Neural crest cell (in vitro differentiated cells): ENCODE data around the gene CNOT1. TPM values are rescaled to one million over a fixed set of nuclear protein-coding genes. Genes with fewer than 3 reads are reported as not detected.
A peak's percentile ranks its signal among the peaks of the same experiment; 100 is the strongest.
"Not testable (repeated sequence)": the region's sequence is repeated elsewhere in the genome, so short reads cannot be mapped to it uniquely, and the experiment has no call there.

ENCODE experiments used
- DNase-seq: peaks from one replicate; pipeline ENCODE4 v3.0.0; 2021; ENCODE audit warnings: low read depth, mixed read lengths, low spot score
- H3K27ac Mint-ChIP-seq: one replicate; pipeline ENCODE4 v1.8.0; 2021; ENCODE audit warnings: mild to moderate bottlenecking, mixed read lengths; ENCODE audit not compliant: unreplicated experiment
- H3K27me3 Mint-ChIP-seq: 2 replicates; pipeline ENCODE4 v1.8.0; 2021; ENCODE audit warnings: low read depth, mild to moderate bottlenecking, mixed read lengths
- H3K36me3 Mint-ChIP-seq: 2 replicates; pipeline ENCODE4 v1.8.0; 2021; ENCODE audit warnings: low read depth, mild to moderate bottlenecking, mixed read lengths
- H3K4me1 Mint-ChIP-seq: 2 replicates; pipeline ENCODE4 v1.8.0; 2021; ENCODE audit warnings: mixed read lengths
- H3K4me3 Mint-ChIP-seq: one replicate; pipeline ENCODE4 v1.8.0; 2021; ENCODE audit warnings: mild to moderate bottlenecking, mixed read lengths
- H3K9me3 Mint-ChIP-seq: 2 replicates; pipeline ENCODE4 v1.8.0; 2021; ENCODE audit warnings: mixed read lengths
- total RNA-seq: library from RNA; stranded (reverse); gene quantifications from 2 replicates; pipeline ENCODE4 v1.2.1, GENCODE V29; 2021
- TF ChIP-seq, protein P1 (sequence below): fragments of 200-600 bp; sonication (generic); conservative IDR thresholded peaks from 2 replicates; pipeline ENCODE4 v1.5.0; 2021; ENCODE audit warnings: antibody characterized with exemption, mild to moderate bottlenecking

CNOT1 gene
- total RNA-seq, 1 donor from 2014 or later: 254 TPM

DNA sequence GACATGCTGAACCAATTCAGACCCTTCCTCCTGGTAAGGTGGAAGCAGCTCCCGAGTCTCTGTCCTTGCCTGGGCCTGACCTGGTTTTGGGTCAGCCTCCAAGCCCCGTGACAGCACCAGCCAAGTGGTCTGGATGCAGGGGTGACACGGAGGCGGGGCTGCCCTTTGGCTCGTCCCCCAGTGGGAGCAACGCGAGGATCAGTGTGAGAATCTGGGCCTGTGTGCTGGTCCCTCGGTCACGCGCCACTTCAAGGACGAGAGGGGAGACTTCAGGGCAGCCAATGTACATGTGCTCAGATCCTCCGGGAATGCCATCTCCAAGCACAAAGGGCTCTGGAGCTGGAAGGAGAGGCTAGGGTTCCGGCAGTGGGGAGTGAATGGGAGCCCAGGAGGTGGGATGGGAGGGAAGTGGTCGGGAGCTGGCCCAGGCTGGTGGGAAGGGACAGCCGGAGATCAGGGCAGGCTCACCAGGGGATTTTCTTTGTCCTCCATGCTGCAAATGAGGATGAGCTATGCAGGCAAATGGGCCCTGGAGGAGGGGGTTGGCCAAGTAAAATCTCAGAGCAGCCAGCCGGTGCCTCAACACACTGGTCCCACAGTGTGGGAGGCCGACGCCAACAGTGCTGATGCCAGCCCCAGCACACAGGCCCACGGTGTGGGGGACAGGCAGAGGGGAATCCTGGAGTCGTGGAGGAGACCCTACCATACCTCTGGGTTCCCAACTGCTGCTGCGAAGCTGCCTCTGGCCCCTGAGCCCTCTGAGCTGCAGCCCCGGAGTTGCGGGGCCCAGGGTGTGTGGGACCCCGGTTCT is 133.9 kb downstream of the CNOT1 start:
- Mint-ChIP-seq H3K36me3 (no peaks in the 10 kb centered on the region), H3K4me1 (peaks cover 61% of the 10 kb centered on the region), H3K9me3 (no peaks in the 10 kb centered on the region), H3K27ac (peak overlapping the region; percentile 99), H3K4me3 (peak overlapping the region; percentile 79), H3K27me3 (peaks cover 4% of the 10 kb centered on the region)
- no peak for DNase-seq
- TF ChIP-seq, protein P1, sequence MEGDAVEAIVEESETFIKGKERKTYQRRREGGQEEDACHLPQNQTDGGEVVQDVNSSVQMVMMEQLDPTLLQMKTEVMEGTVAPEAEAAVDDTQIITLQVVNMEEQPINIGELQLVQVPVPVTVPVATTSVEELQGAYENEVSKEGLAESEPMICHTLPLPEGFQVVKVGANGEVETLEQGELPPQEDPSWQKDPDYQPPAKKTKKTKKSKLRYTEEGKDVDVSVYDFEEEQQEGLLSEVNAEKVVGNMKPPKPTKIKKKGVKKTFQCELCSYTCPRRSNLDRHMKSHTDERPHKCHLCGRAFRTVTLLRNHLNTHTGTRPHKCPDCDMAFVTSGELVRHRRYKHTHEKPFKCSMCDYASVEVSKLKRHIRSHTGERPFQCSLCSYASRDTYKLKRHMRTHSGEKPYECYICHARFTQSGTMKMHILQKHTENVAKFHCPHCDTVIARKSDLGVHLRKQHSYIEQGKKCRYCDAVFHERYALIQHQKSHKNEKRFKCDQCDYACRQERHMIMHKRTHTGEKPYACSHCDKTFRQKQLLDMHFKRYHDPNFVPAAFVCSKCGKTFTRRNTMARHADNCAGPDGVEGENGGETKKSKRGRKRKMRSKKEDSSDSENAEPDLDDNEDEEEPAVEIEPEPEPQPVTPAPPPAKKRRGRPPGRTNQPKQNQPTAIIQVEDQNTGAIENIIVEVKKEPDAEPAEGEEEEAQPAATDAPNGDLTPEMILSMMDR: no peak

DNA sequence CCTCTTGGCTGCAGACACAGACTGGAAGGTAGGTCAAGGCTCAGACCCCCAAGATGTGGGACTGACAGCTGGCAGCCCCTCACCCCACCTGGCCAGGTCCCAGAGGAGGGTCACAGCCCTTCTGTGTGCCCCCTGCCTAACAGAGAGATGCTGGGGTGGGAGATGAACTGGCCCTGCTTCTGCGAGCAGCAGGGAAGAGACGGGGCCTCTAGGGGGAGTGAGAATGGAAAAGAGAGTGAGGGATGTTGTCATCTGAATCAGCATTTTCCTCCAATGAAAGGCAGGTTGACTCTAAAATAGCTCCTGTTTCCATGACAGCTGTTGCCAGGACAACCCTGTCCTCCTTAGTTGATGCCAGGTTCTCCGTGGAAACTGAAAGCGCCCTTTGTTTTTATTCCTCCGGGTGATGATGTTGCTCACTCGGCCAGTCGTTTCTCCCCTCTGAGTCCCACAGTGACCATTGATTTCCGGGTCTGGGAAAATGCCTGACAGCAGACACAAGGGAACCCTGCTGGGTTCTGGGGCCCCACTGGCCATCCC is 134.6 kb downstream of the CNOT1 start:
- peak; percentile 91 for DNase-seq
- peaks cover 4% of the 10 kb centered on the region for H3K27me3 Mint-ChIP-seq
- peak overlapping the region; percentile 79 for H3K4me3 Mint-ChIP-seq
- no peaks in the 10 kb centered on the region for H3K9me3 Mint-ChIP-seq
- peaks cover 54% of the 10 kb centered on the region for H3K4me1 Mint-ChIP-seq
- H3K36me3 Mint-ChIP-seq: no peaks in the 10 kb centered on the region
- peak overlapping the region; percentile 99 for H3K27ac Mint-ChIP-seq
- TF ChIP-seq, protein P1: peak; percentile 64

DNA sequence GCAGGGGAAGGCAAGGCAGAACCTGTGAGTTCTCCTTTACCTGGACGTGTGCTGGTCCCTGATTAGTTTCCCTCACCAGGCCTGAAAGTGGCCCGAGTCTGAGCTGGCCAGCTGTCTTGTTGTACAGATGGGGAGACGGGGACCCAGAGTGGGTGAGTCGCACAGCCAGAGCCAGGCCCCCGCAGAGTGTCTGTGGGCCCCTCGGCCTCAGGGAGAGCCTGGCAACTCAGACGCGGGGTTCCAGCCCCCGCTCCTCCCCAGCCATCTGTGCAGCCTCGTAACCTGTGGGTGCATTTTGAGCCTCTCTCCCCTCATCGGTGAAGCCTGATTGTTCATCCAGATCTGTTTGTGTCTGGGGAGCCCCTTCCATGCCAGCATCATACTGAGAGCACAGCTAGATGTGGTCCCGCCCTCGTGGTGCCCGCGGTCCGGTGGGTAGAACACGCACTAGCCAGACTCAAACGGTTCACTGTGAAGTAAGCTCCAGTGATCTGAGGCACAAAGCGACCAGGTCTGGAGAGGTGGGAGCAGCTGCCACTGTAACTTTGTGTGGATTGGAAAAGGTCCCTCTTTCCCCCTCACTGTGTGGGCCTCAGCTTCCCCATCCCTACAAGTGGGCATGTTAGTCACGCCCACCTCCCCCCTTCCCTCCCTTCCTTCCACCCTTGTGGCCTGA is 135.7 kb downstream of the CNOT1 start:
- Mint-ChIP-seq H3K27ac (peak overlapping the region; percentile 99), H3K4me3 (no peak overlapping the region), H3K36me3 (no peaks in the 10 kb centered on the region), H3K9me3 (no peaks in the 10 kb centered on the region), H3K4me1 (peaks cover 48% of the 10 kb centered on the region), H3K27me3 (no peaks in the 10 kb centered on the region)
- TF ChIP-seq, protein P1: no peak
- no peak for DNase-seq

DNA sequence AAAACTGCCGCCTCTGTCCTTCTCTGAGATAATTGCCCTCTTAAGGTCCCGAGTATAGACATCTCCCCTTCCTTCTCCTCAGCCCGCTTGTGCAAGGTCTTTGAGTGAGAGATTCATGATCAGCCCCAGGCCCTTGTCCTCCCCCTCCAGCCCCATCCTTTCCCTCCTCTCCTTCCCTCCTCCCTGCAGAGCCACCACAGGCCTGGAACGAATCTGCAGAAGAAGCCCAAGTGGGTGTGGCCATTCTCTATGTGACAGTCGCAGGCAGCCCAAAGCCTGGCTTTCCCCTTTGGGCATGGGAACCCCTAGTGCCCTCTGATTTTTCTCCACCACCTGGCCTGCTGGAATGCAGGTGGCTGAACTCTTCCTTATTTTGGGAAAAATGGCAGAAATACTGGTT is 136.9 kb downstream of the CNOT1 start:
- Mint-ChIP-seq H3K27ac (peak overlapping the region; percentile 51), H3K36me3 (no peaks in the 10 kb centered on the region), H3K4me1 (peaks cover 49% of the 10 kb centered on the region), H3K4me3 (no peak overlapping the region), H3K9me3 (no peaks in the 10 kb centered on the region), H3K27me3 (no peaks in the 10 kb centered on the region)
- TF ChIP-seq, protein P1: no peak
- DNase-seq: no peak

DNA sequence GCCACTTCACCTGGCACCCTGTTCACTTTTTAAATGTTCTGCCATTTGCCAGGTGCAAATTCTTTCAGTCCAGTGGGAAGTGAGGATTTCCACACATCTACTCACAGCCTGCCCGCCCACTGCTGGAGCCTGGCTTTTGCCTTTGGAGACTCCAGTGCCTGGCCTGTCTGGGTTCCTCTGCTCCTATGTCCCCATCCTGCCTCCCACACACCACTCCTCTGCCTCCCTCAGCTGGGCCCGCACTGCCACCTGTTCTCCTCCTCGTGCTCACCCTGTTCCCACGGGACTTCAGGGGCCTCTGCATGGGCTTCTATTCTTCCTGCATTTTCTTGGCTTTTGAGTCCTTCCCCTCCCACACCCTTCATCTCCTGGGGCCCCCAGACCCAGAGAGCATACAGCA is 137.6 kb downstream of the CNOT1 start:
- Mint-ChIP-seq H3K27me3 (no peaks in the 10 kb centered on the region), H3K4me3 (no peak overlapping the region), H3K27ac (peak overlapping the region; percentile 89), H3K4me1 (peaks cover 47% of the 10 kb centered on the region), H3K36me3 (no peaks in the 10 kb centered on the region), H3K9me3 (no peaks in the 10 kb centered on the region)
- TF ChIP-seq, protein P1: no peak
- no peak for DNase-seq

DNA sequence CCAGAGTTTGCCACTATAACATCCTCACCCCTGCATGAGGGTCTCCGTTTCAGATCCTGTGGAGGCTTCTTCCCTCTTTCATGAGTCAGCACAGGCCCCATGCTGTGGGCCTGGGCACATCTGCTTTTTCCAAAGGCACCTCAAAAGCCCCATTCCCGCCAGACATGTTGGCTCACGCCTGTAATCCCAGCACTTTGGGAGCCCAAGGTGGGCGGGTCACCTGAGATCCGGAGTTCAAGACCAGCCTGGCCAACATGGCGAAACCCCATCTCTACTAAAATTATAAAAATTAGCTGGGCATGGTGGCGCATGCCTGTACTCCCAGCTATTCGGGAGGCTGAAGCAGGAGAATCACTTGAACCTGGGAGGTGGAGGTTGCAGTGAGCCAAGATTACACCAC is 139.1 kb downstream of the CNOT1 start:
- H3K27me3 Mint-ChIP-seq, DNase-seq, H3K4me3 Mint-ChIP-seq, H3K36me3 Mint-ChIP-seq, H3K9me3 Mint-ChIP-seq: not testable (repeated sequence)
- Mint-ChIP-seq H3K27ac (peak overlapping the region; percentile 50), H3K4me1 (peaks cover 39% of the 10 kb centered on the region)
